NCI-H1930 (cell line): ENCODE measurements around the gene ASTN1.
"Not testable (repeated sequence)": the region's sequence is repeated elsewhere in the genome, so short reads cannot be mapped to it uniquely, and the experiment has no call there.

Experiments
- DNase-seq, 2 experiments: peaks; one replicate each; lab custom pipeline; 2025; lab: John Stamatoyannopoulos, UW

Gene ASTN1

DNA sequence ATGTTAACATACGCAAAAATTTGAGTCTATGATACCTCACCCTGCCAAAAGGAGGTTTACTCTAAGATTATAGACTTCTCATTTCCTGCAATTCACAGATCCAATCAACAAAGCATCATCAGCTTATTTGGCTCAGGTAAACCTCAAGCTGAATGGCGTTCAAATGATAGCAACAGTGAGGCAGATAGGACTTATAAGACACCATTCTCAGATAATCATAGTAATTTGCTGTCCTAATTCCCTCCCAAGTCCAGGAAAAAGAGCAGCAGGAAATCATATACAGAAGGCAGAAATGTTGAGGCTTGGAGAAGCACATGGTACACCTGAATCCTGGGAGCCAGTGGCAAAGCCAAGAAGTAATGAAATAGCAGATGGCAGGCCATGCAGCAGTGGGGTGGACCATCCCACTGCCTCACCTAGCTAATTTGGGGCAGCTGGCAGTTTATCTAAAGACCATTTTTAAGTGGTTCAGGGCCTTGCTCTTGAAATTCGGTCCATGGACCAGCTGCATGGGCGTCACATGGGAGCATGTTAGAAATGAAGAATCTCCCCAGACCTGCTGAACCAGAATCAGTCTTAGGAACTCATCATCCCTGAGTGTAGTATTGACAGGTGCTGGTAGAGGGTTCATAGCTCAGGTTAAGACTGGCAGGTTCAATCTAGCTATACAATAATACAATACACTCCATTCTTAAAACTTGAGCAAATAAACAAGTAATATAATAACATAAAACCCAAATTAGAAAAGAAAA, 57.7 kb downstream of the ASTN1 start:
- no peak for DNase-seq

DNA sequence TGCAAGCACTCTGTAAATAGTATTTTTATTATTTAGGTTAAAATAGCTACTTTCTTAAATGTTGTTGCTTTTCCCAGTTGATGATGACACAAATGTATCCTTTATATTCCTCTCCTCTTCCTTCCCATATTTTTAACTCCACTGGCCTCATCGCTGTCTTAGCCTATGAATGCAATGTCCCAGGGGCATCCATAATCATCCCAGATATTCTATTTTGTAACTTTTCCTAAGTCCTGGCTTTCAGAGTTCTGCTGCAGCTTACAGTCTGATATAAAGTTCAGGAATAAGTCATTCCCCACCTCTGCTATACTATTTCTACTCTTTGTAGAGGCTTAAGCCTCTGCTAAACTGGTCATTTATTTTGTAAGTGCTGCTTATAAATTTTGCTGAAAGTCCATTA, 58.3 kb downstream of the ASTN1 start:
- DNase-seq = no peak

DNA sequence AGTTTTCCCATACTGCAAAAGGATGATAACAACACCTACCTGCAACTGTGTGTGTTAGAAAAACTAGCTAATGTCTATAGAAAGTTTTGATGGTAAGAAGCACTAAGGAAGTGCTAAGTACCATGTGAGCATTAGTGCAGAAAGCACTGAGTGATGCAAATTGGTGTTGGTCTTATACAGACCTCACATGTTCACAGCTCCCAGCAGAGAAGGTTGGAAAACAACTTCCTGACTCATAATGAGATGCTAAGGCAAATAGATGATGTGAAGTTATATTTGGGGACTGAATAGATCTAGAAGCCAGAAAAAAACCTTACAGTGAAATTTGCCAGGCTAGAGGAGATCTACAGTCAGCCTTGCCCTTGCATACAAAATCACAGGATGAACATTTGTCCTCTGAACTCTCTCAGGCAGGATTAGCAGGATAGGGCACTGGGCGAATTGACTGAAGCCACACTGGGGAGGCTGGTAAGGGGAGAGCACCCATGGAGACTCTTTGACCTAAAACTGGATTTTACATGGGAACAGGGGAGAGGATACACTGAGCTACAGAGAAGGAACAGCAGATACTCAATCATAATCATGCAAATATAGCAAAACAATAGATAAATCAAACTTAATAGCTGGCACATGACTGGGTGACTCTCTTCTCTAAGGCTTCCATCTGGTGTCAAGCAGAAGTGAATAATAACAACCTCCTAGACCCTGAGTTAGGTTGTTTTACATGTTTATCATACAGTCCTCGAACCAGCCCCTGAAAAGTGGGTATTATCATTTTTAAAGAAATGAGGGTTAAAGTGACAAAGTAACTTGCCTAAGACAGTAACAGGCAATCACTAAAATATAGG, 61.3 kb downstream of the ASTN1 start:
- no peak for DNase-seq

DNA sequence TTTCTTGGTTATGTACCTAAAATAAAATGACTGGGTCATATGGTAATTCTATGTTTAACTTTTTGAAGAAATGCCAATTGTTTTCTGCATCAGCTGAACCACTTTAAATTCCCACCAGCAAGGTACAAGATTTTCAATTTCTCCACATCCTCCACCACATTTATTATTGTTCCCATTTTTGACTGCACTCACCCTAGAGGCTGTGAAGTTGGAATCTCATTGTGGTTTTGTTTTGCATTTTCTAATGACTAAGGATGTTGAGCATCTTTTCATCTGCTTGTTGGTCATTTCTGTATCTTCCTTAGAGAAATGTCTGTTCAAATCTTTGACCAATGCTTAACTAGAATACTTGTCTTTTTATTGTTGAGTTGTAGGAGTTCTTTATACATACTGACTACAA, 72.5 kb downstream of the ASTN1 start:
- DNase-seq = no peak

DNA sequence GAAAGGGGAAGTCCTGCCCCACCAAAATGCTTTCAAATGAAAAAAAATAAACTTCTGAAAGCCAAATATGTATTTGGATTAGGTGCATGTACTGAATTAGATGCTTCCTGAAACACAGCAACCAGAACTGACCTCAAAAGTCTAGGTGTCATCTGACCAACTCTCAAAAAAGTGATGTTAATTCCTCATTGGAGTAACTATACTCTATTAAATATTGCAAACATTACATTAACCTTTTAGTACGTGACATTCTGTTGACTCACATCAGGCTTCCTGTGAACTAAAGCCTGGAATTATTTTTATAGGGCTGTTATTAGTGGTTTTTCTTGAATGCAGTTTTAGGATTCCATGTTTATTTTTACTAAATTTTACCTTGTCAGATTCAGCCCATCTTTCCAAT, 73.5 kb downstream of the ASTN1 start:
- no peak for DNase-seq

DNA sequence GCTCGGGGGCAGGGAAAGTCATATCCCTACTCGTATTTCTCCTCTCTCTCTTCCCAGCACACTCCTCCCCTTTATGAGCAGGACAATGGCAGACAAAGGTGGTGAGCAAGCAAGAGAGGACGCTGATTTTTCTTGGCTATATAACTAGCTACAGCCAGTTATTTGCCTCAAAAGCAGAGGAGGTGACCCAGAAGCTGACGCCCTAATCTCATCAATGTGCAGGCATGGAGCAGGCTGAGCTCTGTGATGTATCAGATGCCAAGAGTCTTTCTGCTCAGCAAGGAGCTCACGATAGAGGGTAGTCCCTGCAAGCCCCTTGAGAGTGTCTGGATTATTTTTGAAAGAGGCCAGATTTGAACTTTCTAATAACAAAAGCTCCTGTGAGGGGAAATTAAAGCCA, 75.5 kb downstream of the ASTN1 start:
- no peak for DNase-seq

DNA sequence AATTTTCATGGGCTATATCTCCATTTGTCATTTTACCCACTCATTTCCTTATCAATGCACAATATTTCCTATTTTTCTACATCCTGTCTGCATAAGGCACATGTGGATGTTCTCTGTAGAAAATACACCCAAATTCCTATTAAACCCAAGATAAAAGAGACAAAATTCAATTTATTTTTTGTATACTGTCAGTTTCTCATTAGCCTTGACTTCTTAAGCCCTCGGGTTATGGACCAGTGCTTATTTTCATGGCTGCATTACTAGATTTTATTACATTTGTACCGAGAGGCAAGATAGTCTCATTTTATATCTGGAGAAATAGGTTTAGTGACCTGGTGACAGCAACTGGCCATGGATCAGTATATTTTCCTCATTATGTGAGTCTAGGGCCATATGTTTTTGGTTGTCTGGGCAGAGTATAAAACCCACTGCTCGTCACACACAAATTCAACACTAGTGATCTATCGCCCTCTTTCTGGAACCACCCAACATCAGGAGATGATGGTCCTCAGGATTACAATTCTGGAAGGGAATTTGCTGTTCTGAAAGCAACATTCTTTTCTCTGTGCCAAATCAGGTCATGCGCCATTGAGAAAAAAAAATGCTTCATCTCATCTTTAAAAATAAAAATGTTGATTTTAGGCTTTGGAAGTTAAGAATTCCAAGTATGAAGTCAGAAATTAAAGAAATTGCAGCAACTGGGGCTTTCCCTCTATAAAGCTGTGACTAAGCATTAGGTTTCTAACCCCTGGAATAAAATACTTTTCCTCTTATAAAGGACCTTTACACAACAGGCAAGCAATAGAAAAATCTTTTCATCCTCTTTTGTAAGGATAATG, 81.4 kb downstream of the ASTN1 start:
- no peak for DNase-seq

DNA sequence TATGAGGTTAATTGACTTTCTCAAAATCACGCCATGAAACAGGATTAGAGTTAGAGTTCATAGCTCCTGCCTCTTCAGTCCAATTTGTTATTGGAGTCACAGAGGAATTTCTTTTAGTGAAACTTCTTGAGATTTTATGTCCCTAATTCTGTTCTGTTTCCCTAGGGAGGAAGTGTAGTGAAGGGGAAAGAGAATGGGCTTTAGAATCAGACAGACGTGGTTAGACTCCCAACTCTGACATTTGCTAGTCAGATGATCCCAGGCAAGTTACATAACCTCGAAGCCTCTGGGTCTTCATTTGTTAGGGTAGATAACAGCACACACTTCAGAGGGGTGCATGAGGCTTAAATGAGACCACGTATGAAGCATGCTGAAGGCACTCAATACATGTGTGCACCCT, 83.9 kb downstream of the ASTN1 start:
- DNase-seq = no peak

DNA sequence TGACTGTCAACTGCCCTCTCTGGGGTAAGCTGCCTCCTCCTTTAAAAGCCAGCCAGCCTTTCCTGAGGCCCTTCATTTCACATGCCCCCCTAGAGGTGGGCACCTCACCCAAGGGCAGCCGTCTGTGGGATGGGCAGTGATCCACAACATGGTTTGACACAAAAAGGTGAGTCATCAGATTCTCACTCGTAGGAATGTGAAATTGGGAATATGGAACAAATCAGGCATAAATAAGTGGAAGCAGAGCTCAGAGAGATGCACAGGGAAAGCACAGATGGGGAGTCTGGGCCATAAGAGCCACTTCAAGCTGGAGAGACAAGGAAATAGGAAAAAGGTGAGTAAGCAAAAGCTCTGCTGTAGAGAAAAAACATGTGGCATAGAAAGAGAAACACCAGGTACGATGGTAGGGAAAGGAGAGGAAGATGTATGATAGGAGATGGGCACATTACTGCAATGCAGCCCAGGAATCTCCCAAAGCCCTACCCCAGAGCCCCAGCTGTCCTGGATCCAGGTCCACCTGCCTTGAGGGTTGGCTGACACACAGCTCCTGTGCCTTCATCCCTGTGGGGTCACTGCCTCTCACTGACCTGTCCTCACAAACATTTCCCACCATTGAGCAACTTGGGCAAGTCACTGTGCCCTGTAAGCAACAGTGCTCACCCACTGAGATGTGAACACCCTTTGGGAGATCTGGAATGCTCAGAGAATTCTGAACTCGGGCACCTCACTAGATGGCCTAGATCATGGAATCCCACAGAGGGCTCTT, 86.6 kb downstream of the ASTN1 start:
- DNase-seq = no peak

DNA sequence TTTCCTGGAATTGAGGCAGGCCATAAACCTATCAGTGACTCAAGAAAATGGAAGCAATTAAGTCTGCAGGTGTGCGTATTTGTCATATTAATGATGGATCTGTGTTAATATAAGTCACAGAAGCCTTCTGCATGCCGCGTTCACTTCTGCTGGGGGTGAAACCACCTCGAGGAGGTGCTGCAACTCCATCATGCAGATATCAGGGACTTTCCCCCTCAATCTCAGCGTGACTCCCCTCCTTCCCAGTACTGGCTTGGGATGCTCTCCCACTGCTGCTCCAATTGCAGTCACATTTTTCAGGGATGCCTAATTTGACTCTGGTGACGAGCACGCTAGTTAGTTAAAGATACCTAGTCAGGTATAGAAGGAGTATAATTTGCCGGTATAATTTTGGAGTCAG, 87.5 kb downstream of the ASTN1 start:
- no peak for DNase-seq

DNA sequence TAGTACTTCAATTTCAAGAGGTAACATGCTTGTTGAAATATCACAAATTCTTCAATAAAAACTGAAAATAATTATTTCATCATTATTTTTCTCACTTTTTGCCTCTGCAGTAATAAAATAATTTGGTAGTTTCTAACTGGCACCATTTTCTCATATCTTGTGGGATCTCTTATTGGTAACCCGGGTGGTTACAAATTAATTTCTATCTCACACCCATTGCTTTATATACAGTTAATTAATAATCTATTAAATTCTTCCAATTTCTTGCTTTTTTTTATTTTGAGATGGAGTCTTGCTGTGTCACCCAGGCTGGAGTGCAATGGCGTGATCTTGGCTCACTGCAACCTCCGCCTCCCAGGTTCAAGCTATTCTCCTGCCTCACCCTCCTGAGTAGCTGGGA, 89.7 kb downstream of the ASTN1 start:
- not testable (repeated sequence) for DNase-seq

DNA sequence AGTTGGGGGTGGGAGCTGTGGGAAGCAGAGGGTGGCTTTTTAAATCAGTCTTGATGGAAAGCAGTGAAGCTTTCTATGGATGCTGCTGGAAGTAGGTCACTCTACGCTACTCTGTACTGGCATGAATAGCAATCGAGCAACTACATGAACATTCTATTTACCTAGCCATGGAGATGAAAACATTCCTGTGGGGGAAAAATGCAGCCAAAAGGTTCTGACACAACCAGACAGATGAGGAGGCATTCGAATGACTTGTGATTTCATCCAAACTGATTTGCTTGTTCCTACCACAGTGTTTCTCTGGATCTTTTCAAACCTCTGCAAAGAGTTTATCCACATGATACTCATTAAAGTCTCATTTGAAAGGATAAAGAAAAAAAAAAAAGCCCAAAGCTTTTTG, 95.0 kb downstream of the ASTN1 start:
- DNase-seq = no peak

DNA sequence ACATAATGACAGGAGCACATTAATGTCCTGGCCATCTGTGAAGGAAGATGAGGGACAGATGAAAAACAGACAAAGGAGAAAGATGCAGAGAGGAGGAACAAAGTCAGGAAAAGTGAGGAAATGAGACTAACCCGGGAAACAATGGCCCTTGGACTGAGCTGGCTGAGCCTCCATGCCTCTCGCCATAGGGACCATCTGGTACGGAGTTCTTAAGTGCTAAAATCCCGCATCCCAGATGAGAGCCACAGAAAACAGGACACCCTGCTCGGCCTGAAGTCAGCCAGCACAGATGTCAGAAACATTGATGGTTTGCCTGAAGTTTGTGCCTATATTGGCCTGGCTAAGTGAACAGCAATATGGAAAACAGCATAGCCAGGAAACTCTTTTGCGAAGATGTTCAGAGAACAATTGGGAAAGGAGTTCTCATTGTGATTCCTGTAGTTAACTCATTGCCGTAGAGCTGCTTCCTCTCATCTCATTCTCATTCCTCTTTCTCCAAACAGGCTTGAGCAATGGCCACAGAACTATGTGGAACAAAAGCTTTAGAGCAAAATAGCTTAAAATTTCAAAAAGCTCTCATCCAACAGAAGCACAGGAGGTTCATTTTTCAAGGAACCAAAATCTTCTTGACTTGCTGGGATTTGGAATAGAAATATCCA, 96.6 kb downstream of the ASTN1 start:
- no peak for DNase-seq

DNA sequence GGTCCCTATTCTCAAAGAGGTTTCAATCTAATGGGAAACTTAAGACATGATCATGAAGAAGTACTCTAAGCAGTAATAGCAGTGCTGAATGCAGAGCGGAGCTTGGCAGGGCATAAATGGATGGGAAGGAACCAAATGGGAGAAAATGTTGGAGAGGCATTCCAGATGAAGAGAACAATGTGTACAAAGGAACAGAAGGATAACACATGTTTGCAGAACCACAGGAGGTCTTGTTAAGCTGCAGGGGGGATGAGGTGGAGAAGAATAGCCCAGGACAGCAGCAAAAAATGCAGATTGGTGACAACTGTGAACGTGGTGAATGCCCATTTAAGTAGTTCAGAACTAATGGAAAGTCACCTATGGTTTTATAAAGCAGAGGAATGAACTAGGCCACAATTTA, 99.1 kb downstream of the ASTN1 start:
- DNase-seq = no peak

DNA sequence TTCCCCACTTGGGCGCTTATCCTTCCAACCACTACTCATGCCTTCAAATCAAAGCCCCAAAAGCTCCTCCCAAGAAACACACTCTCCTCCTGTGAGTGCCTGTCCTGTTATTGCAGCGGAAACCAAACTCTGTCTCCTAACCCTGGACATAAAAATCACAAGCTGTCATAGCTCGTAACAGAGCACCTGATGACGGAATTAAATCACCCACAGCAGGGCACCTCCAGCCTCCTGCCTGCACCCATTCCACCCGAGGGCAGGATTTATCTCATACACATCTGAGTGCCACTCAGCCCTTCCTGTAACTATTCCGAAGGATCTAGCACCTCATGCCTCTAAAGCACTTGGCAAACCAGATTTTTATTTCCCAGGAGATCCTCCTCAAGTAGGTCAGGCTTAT, 100.9 kb downstream of the ASTN1 start:
- DNase-seq = no peak

DNA sequence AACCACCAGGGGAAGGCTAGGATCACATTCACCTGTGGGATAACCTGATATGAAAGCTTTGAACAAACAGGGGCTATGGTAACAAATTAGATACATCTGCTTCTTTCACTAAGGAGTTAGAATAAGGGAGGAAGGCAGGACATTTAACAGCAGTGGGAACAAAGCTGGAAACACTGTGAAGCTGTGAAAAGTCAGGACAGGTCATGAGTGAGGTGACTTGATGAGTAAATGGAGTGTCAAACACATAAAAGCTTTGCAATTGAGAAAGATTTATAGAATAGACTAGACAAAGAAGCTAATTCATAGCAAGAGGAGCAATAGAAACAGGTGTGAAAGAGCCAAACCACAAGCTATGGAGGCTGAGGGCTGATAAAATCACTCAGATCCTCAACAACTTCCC, 110.0 kb downstream of the ASTN1 start:
- no peak for DNase-seq

DNA sequence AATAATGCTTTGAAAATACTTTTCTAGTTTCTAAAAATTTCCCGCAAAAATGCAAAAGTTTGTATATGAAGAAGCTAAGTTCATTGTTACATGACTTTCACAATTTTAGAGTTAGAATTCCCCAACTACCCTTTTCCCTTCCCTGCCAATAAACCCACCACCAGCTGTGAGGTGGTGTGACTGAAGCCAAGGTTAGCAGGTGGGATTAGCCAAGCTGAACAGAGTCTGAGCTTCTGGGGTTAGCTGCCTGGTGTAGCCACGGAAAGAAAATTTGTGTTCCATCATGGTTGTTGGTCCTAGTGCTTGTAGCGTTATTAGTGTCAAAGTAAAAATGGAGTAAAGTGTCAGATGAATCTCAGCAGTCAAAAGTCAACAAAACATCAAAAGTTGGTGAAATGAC, 110.9 kb downstream of the ASTN1 start:
- DNase-seq = no peak

DNA sequence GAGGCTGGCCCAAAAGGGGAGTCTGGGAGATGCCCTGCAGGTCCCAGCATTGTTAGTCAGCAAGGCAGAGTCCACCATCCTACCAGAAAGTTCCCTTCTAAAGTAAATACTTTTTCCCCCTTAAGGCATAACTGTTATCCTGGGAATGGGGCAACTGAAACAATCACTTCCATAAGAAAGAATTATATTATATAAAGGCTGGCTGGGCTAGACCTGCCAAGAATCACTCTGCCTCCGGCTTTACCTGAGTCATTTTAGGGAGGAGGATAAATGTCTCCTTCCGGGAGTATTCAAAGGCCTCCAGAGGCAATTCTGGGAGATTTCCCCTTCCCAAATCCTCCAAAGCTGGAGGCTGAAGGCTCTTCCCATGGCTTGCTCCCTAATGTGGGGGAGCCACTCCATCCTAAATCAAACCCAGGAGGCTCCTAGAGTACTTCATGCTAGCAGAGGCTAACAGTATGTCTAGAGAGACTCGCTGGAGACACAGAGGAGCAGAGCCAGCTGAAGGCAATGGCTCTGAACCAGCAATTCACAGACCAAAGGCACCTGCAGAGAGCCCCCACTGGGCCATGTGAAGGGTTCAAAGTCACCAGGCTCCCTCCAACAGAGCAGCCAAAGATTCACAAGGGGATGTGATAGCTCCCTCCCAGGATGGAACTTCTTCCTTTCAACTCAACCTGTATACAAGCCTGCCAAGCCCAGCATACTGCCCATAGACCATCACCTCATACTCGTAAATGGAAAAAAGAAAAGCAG, 116.0 kb downstream of the ASTN1 start:
- no peak for DNase-seq

DNA sequence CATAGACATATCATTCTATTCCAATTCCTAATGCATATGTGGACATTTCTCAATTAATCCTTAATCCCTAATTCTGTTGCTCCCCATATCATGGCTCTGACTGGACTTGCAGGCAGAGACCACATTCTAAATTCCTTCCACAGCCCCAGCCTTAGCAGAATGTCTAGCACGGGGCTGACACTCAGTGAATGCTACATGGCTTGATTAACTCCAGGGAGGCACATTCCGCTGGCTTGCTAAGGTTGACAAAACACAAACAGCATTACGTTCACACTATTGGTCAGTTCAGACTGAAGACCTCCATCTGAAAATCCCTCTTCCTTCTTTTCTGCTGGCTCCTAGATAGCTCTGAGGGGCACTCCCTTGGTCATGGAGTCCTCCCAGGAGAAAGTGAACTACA, 119.4 kb downstream of the ASTN1 start:
- no peak for DNase-seq

DNA sequence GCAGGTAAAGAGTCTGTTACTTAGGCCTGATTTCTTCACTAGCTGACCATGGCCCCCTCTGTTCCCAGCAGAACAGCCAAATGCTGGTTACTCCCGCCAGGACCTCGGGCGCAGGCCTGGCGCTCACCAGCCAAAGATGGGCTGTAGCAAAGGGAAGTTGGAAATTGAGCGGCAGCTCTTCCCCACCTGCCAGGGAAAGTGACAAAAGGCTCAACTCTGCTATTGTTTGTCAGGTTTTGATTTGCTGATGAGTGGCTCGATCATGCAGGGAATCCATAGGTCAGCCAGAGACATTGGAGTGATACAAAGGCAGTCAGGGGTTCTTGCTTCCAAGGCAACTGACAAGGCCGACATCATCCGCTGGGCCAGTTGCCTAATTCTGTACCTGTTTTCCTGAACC, 120.1 kb downstream of the ASTN1 start:
- no peak for DNase-seq

DNA sequence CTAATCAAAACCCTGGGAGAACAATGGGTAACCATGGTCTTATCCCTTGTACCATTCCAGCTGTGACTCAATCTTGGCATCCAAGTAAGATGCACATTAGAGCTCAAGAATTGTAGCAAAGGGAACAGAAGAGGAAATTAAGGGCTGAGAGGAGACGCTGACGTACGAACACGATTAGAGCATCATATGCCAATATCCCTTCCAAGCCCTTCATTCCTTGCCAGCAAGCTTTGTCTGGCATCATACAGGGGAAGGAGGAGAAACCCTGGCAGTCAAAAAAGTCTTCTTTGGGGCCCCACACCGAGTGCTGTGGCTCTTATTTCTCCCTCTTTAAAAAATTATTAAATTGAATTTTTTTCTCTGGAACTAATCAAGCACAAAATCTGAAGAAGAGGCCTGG, 120.9 kb downstream of the ASTN1 start:
- no peak for DNase-seq
